Measurements from ENCODE around the gene ETS1.

- no peak for TF ChIP-seq CTCF (optimal IDR thresholded peaks at IDR 0.05 in 1 of 3, IDR thresholded peaks at IDR 0.05 in 1 of 3, conservative IDR thresholded peaks at IDR 0.05 in 1 of 3; ENCODE audit: extremely low read depth in 1 of 3, insufficient read depth in 2 of 3, low read length in 3 of 3)
- TF ChIP-seq EZH2 (IDR thresholded peaks at IDR 0.05; ENCODE audit: low read length), result no peak
Measured at GRCh38 chr11:128448981-128449713, 138.2 kb downstream of the ETS1 start.

Measured in keratinocyte (primary cell).